ENCODE data around the gene TRIB2. TPM values are rescaled to one million over a fixed set of nuclear protein-coding genes. Genes with fewer than 3 reads are reported as not detected.

Gene TRIB2
- total and polyA plus RNA-seq, 2 of the 13 experiments (the other 11 are each of a cell fraction or from before 2014, with no cell fraction given) = 1.1 to 2.3 TPM

DNA sequence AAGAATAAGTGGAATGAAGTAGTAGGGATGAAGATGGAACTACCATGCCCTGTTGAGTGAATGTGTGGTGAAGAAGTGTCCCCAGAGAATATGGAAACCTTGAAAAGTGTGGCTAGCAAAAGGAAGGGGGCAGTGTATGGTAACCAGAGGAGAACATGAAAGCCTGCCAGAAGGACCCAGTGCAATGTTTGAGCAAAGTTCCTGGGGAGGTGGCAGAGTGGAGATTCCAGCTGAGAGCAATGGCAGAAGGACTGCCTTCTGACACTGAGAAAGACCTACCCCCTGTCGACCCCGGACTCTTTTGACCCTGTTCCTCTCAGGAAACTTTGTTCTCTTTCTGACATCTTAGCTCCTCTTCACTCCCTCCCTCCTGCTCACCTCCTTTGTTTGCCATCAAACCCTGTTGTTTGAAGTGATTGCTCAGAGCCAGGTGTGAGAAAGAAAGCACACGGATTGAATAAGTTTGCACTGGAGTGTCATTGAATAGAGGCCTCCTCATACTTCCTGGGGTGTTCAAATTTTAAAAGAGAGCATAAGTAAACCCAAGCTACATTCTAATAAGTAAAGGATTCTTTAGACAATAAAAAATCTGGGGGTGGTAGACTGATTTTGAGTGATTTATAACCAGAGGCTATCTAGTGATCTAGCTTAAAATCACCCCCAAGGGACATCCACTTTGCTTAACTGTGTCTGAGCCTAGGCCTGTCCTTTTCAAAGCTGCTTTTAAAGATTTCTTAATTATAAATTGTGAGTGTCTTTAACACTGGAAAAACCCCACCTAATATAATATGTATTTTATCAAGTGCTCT lies 57.1 kb downstream of the TRIB2 start:
- H2AFZ ChIP-seq (ENCODE audit: low read length) = no peak overlapping the region
- no peak overlapping the region for H3K4me2 ChIP-seq (ENCODE audit: low read depth, low read length)
- no peaks in the 10 kb centered on the region for H3K36me3 ChIP-seq (replicated peaks in 1 of 2; ENCODE audit: control insufficient read depth in 1 of 2, insufficient read depth in 2 of 2, low read length in 2 of 2)
- H3K9ac ChIP-seq (ENCODE audit: insufficient read depth, low read depth, low read length) = no peak overlapping the region
- H3K27ac ChIP-seq (ENCODE audit: extremely low read length, insufficient read depth, low read length) = no peak overlapping the region
- no peaks in the 10 kb centered on the region for H4K20me1 ChIP-seq (ENCODE audit: insufficient read depth, low read length)
- 0% methylated on average over 3 of the region's 3 CpGs for WGBS (ENCODE audit: low lambda C conversion rate)
- ATAC-seq = no peak
- H3K4me1 ChIP-seq (ENCODE audit: insufficient read depth, low read length) = peaks cover 38% of the 10 kb centered on the region
- BruUV-seq (replicated peaks) = no TSS peak
- intact Hi-C loops (cut with micrococcal nuclease; ENCODE audit: unreplicated experiment) = no loop called here
- ChIA-PET CTCF (ENCODE audit: low intra/inter-chr PET ratio, low total read pairs) (no interaction called here), POLR2A (no interaction called here)
- TF ChIP-seq JUNB (CRISPR knock-in tag; IDR thresholded peaks at IDR 0.05; ENCODE audit: borderline replicate concordance) (0 out of 2 replicates have a peak, but pooled peaks have one; percentile 16), DNMT1 (CRISPR knock-in tag; IDR thresholded peaks at IDR 0.05) (no peak), ZNF224 (CRISPR knock-in tag; IDR thresholded peaks at IDR 0.05) (no peak), ZNF550 (CRISPR knock-in tag; IDR thresholded peaks at IDR 0.05; ENCODE audit: borderline replicate concordance) (no peak), XRCC5 (optimal IDR thresholded peaks at IDR 0.05; ENCODE audit: low read length) (peak; percentile 26), EZH2 (conservative IDR thresholded peaks at IDR 0.05; ENCODE audit: low read depth, low read length) (no peak), CBX2 (IDR thresholded peaks at IDR 0.05; ENCODE audit: low read depth, low read length) (no peak), CBX2 (CRISPR knock-in tag; IDR thresholded peaks at IDR 0.05; ENCODE audit: low read depth) (no peak), ZNF264 (CRISPR knock-in tag; IDR thresholded peaks at IDR 0.05) (no peak), MTF2 (CRISPR knock-in tag; IDR thresholded peaks at IDR 0.05; ENCODE audit: borderline replicate concordance) (no peak), ZNF235 (CRISPR knock-in tag; IDR thresholded peaks at IDR 0.05; ENCODE audit: borderline replicate concordance) (no peak), ZNF225 (CRISPR knock-in tag; IDR thresholded peaks at IDR 0.05) (no peak), ZNF33B (CRISPR knock-in tag; IDR thresholded peaks at IDR 0.05) (no peak), KAT2B (IDR thresholded peaks at IDR 0.05; ENCODE audit: borderline replicate concordance, low read depth, low read length) (no peak), POLR2G (IDR thresholded peaks at IDR 0.05; ENCODE audit: low read depth, low read length) (no peak), PCBP1 (IDR thresholded peaks at IDR 0.05; ENCODE audit: borderline replicate concordance, low read depth, low read length) (no peak), CC2D1A (CRISPR knock-in tag; IDR thresholded peaks at IDR 0.05) (no peak), SMAD9 (CRISPR knock-in tag; IDR thresholded peaks at IDR 0.05) (no peak)
- TF ChIP-seq, protein P1, sequence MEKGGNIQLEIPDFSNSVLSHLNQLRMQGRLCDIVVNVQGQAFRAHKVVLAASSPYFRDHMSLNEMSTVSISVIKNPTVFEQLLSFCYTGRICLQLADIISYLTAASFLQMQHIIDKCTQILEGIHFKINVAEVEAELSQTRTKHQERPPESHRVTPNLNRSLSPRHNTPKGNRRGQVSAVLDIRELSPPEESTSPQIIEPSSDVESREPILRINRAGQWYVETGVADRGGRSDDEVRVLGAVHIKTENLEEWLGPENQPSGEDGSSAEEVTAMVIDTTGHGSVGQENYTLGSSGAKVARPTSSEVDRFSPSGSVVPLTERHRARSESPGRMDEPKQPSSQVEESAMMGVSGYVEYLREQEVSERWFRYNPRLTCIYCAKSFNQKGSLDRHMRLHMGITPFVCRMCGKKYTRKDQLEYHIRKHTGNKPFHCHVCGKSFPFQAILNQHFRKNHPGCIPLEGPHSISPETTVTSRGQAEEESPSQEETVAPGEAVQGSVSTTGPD (CRISPR knock-in tag; IDR thresholded peaks at IDR 0.05) = no peak
- no peak for FAIRE-seq
- H3K4me3 ChIP-seq (replicated peaks in 1 of 3; ENCODE audit: insufficient read depth in 1 of 3, low read depth in 2 of 3, low read length in 3 of 3) = no peak overlapping the region
- in situ Hi-C loops (cut with HindIII; ENCODE audit: extremely low pct_ligation_motif_present, low pct_unique_long_range_greater_than_20kb) = no loop called here
- DNase-seq (ENCODE audit: low spot score) = no peak
- H3K79me2 ChIP-seq (ENCODE audit: insufficient read depth, low read length) = no peaks in the 10 kb centered on the region
- H3K9me3 ChIP-seq (ENCODE audit: low read length) = peaks cover 12% of the 10 kb centered on the region; the same call in 1 of the 2 replicates
- no peaks in the 10 kb centered on the region for H3K27me3 ChIP-seq (ENCODE audit: control insufficient read depth in 1 of 2, insufficient read depth in 2 of 2, low read length in 2 of 2)
